GM12878 (cell line): ENCODE results near the gene GLRX5. TPM values are rescaled to one million over a fixed set of nuclear protein-coding genes. Genes with fewer than 3 reads are reported as not detected.

Experiments
- ATAC-seq: fragments of 200-7000 bp; cut with Tn5 transposase; 3 replicates; pipeline ENCODE4 v1.9.1; 2020; ENCODE audit warnings: mild to moderate bottlenecking, moderate library complexity
- BruUV-seq: library from RNA; stranded (reverse); fragments of 400-500 nt; replicated peaks from 2 replicates; lab custom pipeline; 2021; lab: Mats Ljungman, UMichigan
- CTCF ChIA-PET: fragments of 300-600 bp; sonication (Branson Sonifier 250); formaldehyde crosslinking; extraction: SDS; loops from one replicate; lab custom pipeline; 2021; ENCODE audit warnings: inconsistent platforms; lab: Yijun Ruan, JAX
- POLR2A ChIA-PET: fragments of 350-600 bp; formaldehyde crosslinking; extraction: SDS; loops from one replicate; lab custom pipeline; 2021; ENCODE audit warnings: inconsistent platforms; lab: Charles Lee
- RAD21 ChIA-PET: fragments of 300-600 bp; sonication (Branson Sonifier 250); formaldehyde crosslinking; loops from one replicate; lab custom pipeline; 2023; ENCODE audit warnings: antibody characterized with exemption; ENCODE audit not compliant: unreplicated experiment; lab: Charles Lee
- SMC1A ChIA-PET: fragments of 300-600 bp; sonication (Branson Sonifier 250); formaldehyde crosslinking; loops from one replicate; lab custom pipeline; 2023; ENCODE audit not compliant: unreplicated experiment, uncharacterized antibody; lab: Charles Lee
- DNase-seq: peaks from one replicate; pipeline ENCODE4 v3.0.0-alpha.2; 2011; ENCODE audit warnings: low read depth, low spot score
- FAIRE-seq: peaks from 3 replicates; lab custom pipeline; 2011; peaks lifted over from hg19 to GRCh38; lab: Jason Lieb, UNC
- H2AFZ ChIP-seq: 2 replicates; pipeline ENCODE4 v1.6.0; 2011; ENCODE audit warnings: low read depth, low read length, control low read depth; ENCODE audit not compliant: control insufficient read depth
- H3K27ac ChIP-seq: 2 replicates; pipeline ENCODE4 v1.5.1; 2011; ENCODE audit warnings: control low read depth; ENCODE audit not compliant: control insufficient read depth, insufficient read depth
- H3K27me3 ChIP-seq, 2 experiments: replicated peaks in 1 of 2; 2 replicates each; pipeline versions ENCODE4 v1.6.0 to v1.6.1; 2011; ENCODE audit warnings: low read length in 1 of 2; ENCODE audit not compliant: control insufficient read depth in 2 of 2, insufficient read depth in 2 of 2
- H3K36me3 ChIP-seq, 2 experiments: 2 replicates each; pipeline ENCODE4 v1.5.1; 2011; ENCODE audit warnings: low read length in 1 of 2; ENCODE audit not compliant: control insufficient read depth in 2 of 2, insufficient read depth in 2 of 2
- H3K4me1 ChIP-seq: 2 replicates; pipeline ENCODE4 v1.6.1; 2011; ENCODE audit warnings: mild to moderate bottlenecking, low read length, moderate library complexity, mixed read lengths; ENCODE audit not compliant: control insufficient read depth, insufficient read depth
- H3K4me2 ChIP-seq: 2 replicates; pipeline ENCODE4 v1.6.0; 2011; ENCODE audit warnings: control low read depth; ENCODE audit not compliant: control insufficient read depth, insufficient read depth
- H3K4me3 ChIP-seq: fragments of 200-600 bp; sonication (generic); 2 replicates; pipeline ENCODE4 v1.5.1; 2016
- H3K79me2 ChIP-seq: 2 replicates; pipeline ENCODE4 v1.6.0; 2011; ENCODE audit warnings: low read length; ENCODE audit not compliant: control insufficient read depth, insufficient read depth
- H3K9ac ChIP-seq: 2 replicates; pipeline ENCODE4 v1.8.0; 2011; ENCODE audit warnings: low read length, control low read depth, mixed read lengths; ENCODE audit not compliant: control insufficient read depth, insufficient read depth
- H3K9me3 ChIP-seq: replicated peaks from 3 replicates; pipeline ENCODE4 v1.5.1; 2011; ENCODE audit warnings: mild to moderate bottlenecking, low read length; ENCODE audit not compliant: control insufficient read depth, insufficient read depth
- H4K20me1 ChIP-seq: 2 replicates; pipeline ENCODE4 v1.6.0; 2011; ENCODE audit not compliant: control insufficient read depth, insufficient read depth
- CHD4 ChIP-seq: fragments of 200-600 bp; sonication (generic); IDR thresholded peaks from 2 replicates; pipeline ENCODE4 v1.6.1; 2016; ENCODE audit warnings: mild to moderate bottlenecking
- MTA2 ChIP-seq: fragments of 450-650 bp; IDR thresholded peaks from 2 replicates; pipeline ENCODE4 v1.6.1; 2016; ENCODE audit warnings: low read depth, mild to moderate bottlenecking, moderate library complexity
- NFYB ChIP-seq: IDR thresholded peaks from 2 replicates; pipeline ENCODE4 v1.6.1; 2011; ENCODE audit warnings: low read depth, mild to moderate bottlenecking, low read length, improper control_type of control experiment, moderate library complexity; ENCODE audit not compliant: insufficient read depth
- NRF1 ChIP-seq: conservative IDR thresholded peaks from 2 replicates; pipeline ENCODE4 v1.6.1; 2011; ENCODE audit warnings: mild to moderate bottlenecking, low read depth, low read length, improper control_type of control experiment
- TAF1 ChIP-seq: IDR thresholded peaks from 2 replicates; pipeline ENCODE4 v1.6.1; 2011; ENCODE audit warnings: mild to moderate bottlenecking, low read depth, low read length, borderline replicate concordance
- TCF3 ChIP-seq: IDR thresholded peaks from 2 replicates; pipeline ENCODE4 v1.6.1; 2012; ENCODE audit warnings: low read depth, mild to moderate bottlenecking, low read length, borderline replicate concordance; ENCODE audit not compliant: insufficient read depth
- ZBED1 ChIP-seq: IDR thresholded peaks from 2 replicates; pipeline ENCODE4 v1.6.1; 2016; ENCODE audit warnings: borderline replicate concordance
- WGBS: methylation state at CpG from one replicate; pipeline ENCODE4 v1.1.6; 2016; ENCODE audit warnings: low lambda C conversion rate; ENCODE audit not compliant: insufficient replicate concordance, insufficient coverage; ENCODE audit errors: missing lambda C conversion rate; 5-methylcytosine and 5-hydroxymethylcytosine counted together
- in situ Hi-C: fragments of 300-500 bp; cut with MboI; formaldehyde crosslinking; loops from 9 replicates; pipeline ENCODE4 v1.14.3; 2018; ENCODE audit warnings: mixed read lengths
- intact Hi-C: fragments of 100-400 bp; cut with micrococcal nuclease; formaldehyde crosslinking; loops from one replicate; pipeline ENCODE4 v1.14.2; 2022; ENCODE audit not compliant: unreplicated experiment
- polyA plus RNA-seq, 11 experiments: library from polyadenylated mRNA; depleted of rRNA in 4 of 11; unstranded in 6 of 11; stranded (reverse) in 5 of 11; fragments of >200 nt; fragmentation: Nextera tagmentation in 4 of 11; fragmentation: Illumina TruSeq in 1 of 11; extraction: Ambion mirVana in 4 of 11; extraction: Trizol in 1 of 11; gene quantifications; 1 replicate in 1 of 11; 2 replicates in 10 of 11; pipeline versions ENCODE4 v1.2.1 to v1.2.3, GENCODE V29; 2011 to 2016; ENCODE audit warnings: inconsistent platforms in 2 of 11, missing spikeins in 2 of 11, low read depth in 1 of 11
- total RNA-seq, 4 experiments: library from RNA; depleted of rRNA in 3 of 4; stranded (reverse); fragments of >200 nt in 3 of 4; fragmentation: Illumina TruSeq in 1 of 4; extraction: Trizol in 1 of 4; gene quantifications; 2 replicates each; pipeline versions ENCODE4 v1.2.1 to v1.2.3, GENCODE V29; 2013 to 2021
- TF ChIP-seq, protein P1 (sequence below): fragments of 150-350 bp; IDR thresholded peaks from 2 replicates; pipeline ENCODE4 v1.6.1; 2016; ENCODE audit warnings: low read depth, low read length
- TF ChIP-seq, protein P2 (sequence below): IDR thresholded peaks from 2 replicates; pipeline ENCODE4 v1.6.1; 2011; ENCODE audit warnings: borderline replicate concordance, low read depth, mild to moderate bottlenecking, moderate library complexity, low read length; ENCODE audit not compliant: insufficient read depth, poor library complexity, severe bottlenecking

Gene GLRX5
- total and polyA plus RNA-seq, 10 of the 15 experiments (the other 5 are each of a cell fraction or from before 2014, with no cell fraction given) = 12.8 to 139 (median 55.4) TPM

DNA sequence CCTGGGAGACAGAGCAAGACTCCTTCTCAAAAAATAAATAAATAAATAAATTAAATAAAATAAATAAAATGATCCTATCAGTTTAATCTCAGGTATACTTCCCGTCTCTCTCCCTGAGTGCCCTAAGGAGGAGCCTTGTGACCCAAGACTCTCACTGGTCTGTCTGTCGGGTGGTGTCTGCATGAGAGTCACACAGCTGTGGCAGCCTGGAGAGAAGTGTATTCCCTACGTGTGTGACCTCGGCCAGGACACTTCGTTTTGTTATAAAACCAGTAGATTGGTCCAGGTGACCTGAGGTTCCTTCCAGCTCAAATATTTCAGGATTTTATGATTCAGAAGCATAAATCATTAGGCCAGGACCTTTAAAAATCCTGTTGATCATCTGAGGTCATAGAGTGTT is 23.2 kb upstream of the GLRX5 start:
- no peak overlapping the region for H3K4me2 ChIP-seq
- no TSS peak for BruUV-seq
- H3K27me3 ChIP-seq = no peaks in the 10 kb centered on the region
- POLR2A ChIA-PET = interaction anchor here (0.6 to 11.3 kb wide), 3 partner anchors 11 to 31 kb away, joined by 3 to 276 read pairs (median 3); no protein-coding TSS in a partner anchor
- no peaks in the 10 kb centered on the region for H3K9me3 ChIP-seq
- H3K27ac ChIP-seq = no peak overlapping the region
- ATAC-seq (no peak), FAIRE-seq (no peak), DNase-seq (no peak)
- CTCF ChIA-PET = interaction anchor here (2.1 to 6.3 kb wide), 3 partner anchors 16 to 22 kb away, joined by 4 to 36 read pairs (median 8); no protein-coding TSS in a partner anchor
- RAD21 ChIA-PET = interaction anchor here (2.2 to 6.6 kb wide), 3 partner anchors 7 to 17 kb away, joined by 7 to 78 read pairs (median 49); no protein-coding TSS in a partner anchor
- SMC1A ChIA-PET = interaction anchor here (0.6 to 12.0 kb wide), 6 partner anchors 9 to 1001 kb away, joined by 3 to 107 read pairs (median 4); no protein-coding TSS in a partner anchor
- no peak overlapping the region for H3K9ac ChIP-seq
- H3K79me2 ChIP-seq = peaks cover 79% of the 10 kb centered on the region
- H3K4me3 ChIP-seq = no peak overlapping the region
- in situ Hi-C loops (loop anchor here (10.0 kb wide), 1 partner anchor 1537 kb away; the partner anchor contains the start of gene ASB2), intact Hi-C loops (no loop called here)
- no peaks in the 10 kb centered on the region for H4K20me1 ChIP-seq
- H2AFZ ChIP-seq = no peak overlapping the region
- 84% methylated on average over 5 of the region's 5 CpGs for WGBS
- TF ChIP-seq MTA2 = no peak
- TF ChIP-seq ZBED1 = no peak
- TF ChIP-seq NFYB = no peak
- H3K4me1 ChIP-seq = peaks cover 27% of the 10 kb centered on the region
- peaks cover 0 to 4% of the 10 kb centered on the region in 2 experiments; a peak in 3 of 4 replicates for H3K36me3 ChIP-seq

DNA sequence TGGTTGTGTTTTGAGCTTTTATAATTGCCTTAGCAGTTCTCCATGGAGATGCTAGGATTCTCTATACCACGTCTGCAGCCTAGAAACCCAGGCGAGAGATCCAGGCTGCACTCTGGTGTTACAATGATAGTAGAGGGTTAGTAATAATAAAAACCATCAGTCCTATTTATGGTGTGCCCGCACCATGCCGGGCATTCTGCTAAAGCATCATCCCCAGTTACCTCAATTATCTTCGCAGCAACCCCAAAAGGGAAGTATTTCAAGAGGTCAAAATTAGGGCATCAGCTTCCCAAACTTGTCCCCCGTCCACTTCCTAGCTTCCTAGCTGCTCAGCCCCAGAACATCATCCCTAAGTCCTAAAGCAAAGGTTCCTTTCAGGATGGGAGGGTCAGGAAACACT is 21.6 kb upstream of the GLRX5 start:
- no peaks in the 10 kb centered on the region for H4K20me1 ChIP-seq
- RAD21 ChIA-PET = interaction anchor here (1.2 to 6.6 kb wide), 6 partner anchors 8 to 33 kb away, joined by 4 to 78 read pairs (median 18); no protein-coding TSS in a partner anchor
- peaks cover 31% of the 10 kb centered on the region for H3K4me1 ChIP-seq
- TSS peak; percentile 46 for BruUV-seq
- H3K9ac ChIP-seq = peak overlapping the region; percentile 37; the same call in 1 of the 2 replicates
- ATAC-seq = no peak
- no peaks in the 10 kb centered on the region for H3K27me3 ChIP-seq
- no peaks in the 10 kb centered on the region for H3K9me3 ChIP-seq
- SMC1A ChIA-PET = interaction anchor here (0.9 to 5.1 kb wide), 6 partner anchors 10 to 69 kb away, joined by 3 to 74 read pairs (median 24); no protein-coding TSS in a partner anchor
- peak overlapping the region; percentile 74 for H3K4me2 ChIP-seq
- CTCF ChIA-PET = interaction anchor here (0.7 to 18.0 kb wide), 10 partner anchors 9 to 86 kb away, joined by 3 to 525 read pairs (median 5); no protein-coding TSS in a partner anchor
- intact Hi-C loops (no loop called here), in situ Hi-C loops (loop anchor here (10.0 kb wide), 1 partner anchor 1538 kb away; the partner anchor contains the start of gene ASB2)
- TF ChIP-seq, protein P1, sequence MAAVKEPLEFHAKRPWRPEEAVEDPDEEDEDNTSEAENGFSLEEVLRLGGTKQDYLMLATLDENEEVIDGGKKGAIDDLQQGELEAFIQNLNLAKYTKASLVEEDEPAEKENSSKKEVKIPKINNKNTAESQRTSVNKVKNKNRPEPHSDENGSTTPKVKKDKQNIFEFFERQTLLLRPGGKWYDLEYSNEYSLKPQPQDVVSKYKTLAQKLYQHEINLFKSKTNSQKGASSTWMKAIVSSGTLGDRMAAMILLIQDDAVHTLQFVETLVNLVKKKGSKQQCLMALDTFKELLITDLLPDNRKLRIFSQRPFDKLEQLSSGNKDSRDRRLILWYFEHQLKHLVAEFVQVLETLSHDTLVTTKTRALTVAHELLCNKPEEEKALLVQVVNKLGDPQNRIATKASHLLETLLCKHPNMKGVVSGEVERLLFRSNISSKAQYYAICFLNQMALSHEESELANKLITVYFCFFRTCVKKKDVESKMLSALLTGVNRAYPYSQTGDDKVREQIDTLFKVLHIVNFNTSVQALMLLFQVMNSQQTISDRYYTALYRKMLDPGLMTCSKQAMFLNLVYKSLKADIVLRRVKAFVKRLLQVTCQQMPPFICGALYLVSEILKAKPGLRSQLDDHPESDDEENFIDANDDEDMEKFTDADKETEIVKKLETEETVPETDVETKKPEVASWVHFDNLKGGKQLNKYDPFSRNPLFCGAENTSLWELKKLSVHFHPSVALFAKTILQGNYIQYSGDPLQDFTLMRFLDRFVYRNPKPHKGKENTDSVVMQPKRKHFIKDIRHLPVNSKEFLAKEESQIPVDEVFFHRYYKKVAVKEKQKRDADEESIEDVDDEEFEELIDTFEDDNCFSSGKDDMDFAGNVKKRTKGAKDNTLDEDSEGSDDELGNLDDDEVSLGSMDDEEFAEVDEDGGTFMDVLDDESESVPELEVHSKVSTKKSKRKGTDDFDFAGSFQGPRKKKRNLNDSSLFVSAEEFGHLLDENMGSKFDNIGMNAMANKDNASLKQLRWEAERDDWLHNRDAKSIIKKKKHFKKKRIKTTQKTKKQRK = no peak
- no peak for TF ChIP-seq TCF3
- TF ChIP-seq, protein P2, sequence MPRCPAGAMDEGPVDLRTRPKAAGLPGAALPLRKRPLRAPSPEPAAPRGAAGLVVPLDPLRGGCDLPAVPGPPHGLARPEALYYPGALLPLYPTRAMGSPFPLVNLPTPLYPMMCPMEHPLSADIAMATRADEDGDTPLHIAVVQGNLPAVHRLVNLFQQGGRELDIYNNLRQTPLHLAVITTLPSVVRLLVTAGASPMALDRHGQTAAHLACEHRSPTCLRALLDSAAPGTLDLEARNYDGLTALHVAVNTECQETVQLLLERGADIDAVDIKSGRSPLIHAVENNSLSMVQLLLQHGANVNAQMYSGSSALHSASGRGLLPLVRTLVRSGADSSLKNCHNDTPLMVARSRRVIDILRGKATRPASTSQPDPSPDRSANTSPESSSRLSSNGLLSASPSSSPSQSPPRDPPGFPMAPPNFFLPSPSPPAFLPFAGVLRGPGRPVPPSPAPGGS = no peak
- TF ChIP-seq NRF1 = no peak
- no peak for TF ChIP-seq CHD4
- TF ChIP-seq TAF1 = no peak
- H3K4me3 ChIP-seq = peak overlapping the region; percentile 49; the same call in 1 of the 2 replicates
- FAIRE-seq = no peak
- peaks cover 0 to 2% of the 10 kb centered on the region in 2 experiments; a peak in 1 of 4 replicates for H3K36me3 ChIP-seq
- POLR2A ChIA-PET = interaction anchor here (0.7 to 11.3 kb wide), 3 partner anchors 12 to 27 kb away, joined by 3 to 276 read pairs (median 5); no protein-coding TSS in a partner anchor
- peak overlapping the region; percentile 33 for H3K27ac ChIP-seq
- no peak for DNase-seq
- 9% methylated on average over 6 of the region's 6 CpGs for WGBS
- H2AFZ ChIP-seq = no peak overlapping the region
- H3K79me2 ChIP-seq = peaks cover 66% of the 10 kb centered on the region
